Bladder microvascular endothelial cell (primary cell): Measurements from ENCODE around the gene LEFTY1. TPM values are rescaled to one million over a fixed set of nuclear protein-coding genes. Genes with fewer than 3 reads are reported as not detected.

ENCODE experiments used
- total RNA-seq: library from RNA; depleted of rRNA; stranded (reverse); fragments of >200 nt; gene quantifications from 2 replicates; pipeline ENCODE4 v1.2.3, GENCODE V29; 2014

The LEFTY1 gene
- not detected in 2 replicates for total RNA-seq

GRCh38 chr1:225888898-225889601 is at the start of gene LEFTY1:
Gene LEFTY1, minus strand, starts transcription at chr1:225889146. Its CDS starts 80 bp downstream, at chr1:225889066.

GRCh38 chr1:225923692-225924555 is 35.0 kb upstream of the LEFTY1 start, which contains the start of gene PYCR2:
Gene PYCR2, minus strand, starts transcription at chr1:225924250. Its CDS starts 140 bp downstream, at chr1:225924110.

GRCh38 chr1:225881959-225882693 is 6.8 kb downstream of the LEFTY1 start, which contains the start of gene TMEM63A:
Gene TMEM63A, minus strand, starts transcription at chr1:225882380. Its CDS starts 4,800 bp downstream, at chr1:225877580.

Other genes starting within 250 kb of the LEFTY1 start
- gene ENAH, start 236.0 kb downstream of the LEFTY1 start, total RNA-seq, result 27.4 and 68.7 TPM in 2 replicates
- 174 and 239 TPM in 2 replicates for gene SRP9, start 111.3 kb downstream of the LEFTY1 start, total RNA-seq
- gene EPHX1, start 79.0 kb downstream of the LEFTY1 start, total RNA-seq, result 13.9 and 42.7 TPM in 2 replicates
- gene TMEM63A, start 6.8 kb downstream of the LEFTY1 start, total RNA-seq, result 7.6 and 20.6 TPM in 2 replicates
- gene PYCR2, start 35.1 kb upstream of the LEFTY1 start, total RNA-seq, result 26.7 and 32.9 TPM in 2 replicates
- gene LEFTY2, start 52.1 kb upstream of the LEFTY1 start, total RNA-seq, result not detected in 2 replicates
- gene SDE2, start 110.2 kb upstream of the LEFTY1 start, total RNA-seq, result 19.8 and 29.5 TPM in 2 replicates
- 127 and 160 TPM in 2 replicates for gene H3-3A, start 173.6 kb upstream of the LEFTY1 start, total RNA-seq